GM18861 (cell line): Measurements from ENCODE around the gene NTNG1.
"Not testable (repeated sequence)": the region's sequence is repeated elsewhere in the genome, so short reads cannot be mapped to it uniquely, and the experiment has no call there.

Source experiments
- ATAC-seq: cut with Tn5 transposase; IDR thresholded peaks from one replicate; pipeline ENCODE4 v1.9.1; 2021; ENCODE audit not compliant: unreplicated experiment

NTNG1 gene

GRCh38 chr1:107140703-107141490 lies at the start of gene NTNG1:
TSS of gene NTNG1 (plus strand) at chr1:107141039.
- no peak for ATAC-seq

- no peak for ATAC-seq
These were observed 49.4 kb upstream of the NTNG1 start for GRCh38 chr1:107091418-107091817.

DNA sequence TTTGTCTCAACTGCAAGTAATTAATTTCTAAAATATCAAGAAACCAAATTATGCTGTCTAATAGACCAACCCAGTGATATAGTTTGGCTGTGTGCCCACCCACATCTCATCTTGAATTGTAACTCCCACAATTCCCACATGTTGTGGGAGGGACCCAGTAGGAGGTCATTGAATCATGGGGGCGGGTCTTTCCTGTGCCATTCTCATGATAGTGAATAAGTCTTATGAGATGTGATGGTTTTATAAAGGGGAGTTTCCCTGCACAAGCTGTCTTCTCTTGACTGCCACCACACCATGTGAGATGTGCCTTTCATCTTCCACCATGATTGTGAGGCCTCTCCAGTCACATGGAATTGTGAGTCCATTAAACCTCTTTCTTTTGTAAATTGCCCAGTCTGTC lies 47.4 kb upstream of the NTNG1 start:
- not testable (repeated sequence) for ATAC-seq

DNA sequence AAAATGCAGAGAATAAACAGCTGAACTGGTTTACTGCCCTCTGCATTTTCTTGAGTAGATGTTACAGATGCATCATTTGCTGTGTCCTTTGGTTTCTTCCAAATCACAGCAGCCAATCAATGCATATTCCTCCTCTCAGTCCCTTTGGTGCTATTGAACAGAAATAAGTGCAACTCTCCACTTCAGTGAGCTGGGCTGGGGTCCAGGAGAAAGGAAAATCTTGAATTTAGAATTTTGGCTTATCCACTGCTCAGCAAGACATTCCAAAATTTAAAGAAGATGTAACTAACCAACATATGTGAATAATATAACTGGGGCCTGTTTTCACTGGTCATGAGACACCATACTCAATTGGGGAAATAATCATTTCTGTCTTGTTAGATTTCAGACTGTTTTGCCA lies 45.2 kb upstream of the NTNG1 start:
- ATAC-seq = no peak

DNA sequence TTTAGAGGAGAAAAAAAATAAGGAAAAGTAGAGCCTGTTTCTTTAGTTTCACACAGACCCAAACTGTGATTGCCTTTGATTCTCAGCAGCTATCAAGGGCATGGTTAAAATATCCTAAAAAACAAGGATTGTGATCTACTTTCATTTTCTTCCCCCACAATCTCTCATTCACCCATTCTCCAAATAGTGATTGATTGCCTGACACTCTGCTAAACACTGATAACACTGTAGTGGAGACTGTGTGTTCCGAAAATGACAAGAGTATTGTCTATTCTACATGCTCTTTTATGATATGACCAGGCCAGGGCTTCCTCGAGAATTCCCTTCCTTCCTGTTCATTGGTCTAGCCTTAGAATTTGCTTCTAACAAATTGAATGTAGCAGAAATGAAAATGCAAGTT lies 44.1 kb upstream of the NTNG1 start:
- ATAC-seq = no peak

DNA sequence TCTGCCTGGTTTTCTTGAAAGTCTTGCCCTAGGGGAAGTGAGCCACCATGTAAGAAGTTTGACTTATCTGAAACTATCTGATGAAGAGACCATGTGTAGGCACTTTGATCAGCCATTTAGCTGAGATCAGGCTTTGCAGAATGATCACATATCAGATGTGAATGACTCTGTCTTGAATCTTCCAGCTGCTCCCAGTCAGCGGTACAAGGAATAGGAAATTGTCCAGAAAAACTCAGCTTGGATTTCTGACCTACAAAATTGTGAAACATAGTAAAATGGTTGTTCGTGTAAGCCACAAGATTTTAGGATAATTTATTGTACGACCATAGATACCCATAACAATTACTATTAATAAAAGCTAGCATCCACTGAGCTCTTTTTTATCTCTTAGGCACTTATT lies 41.9 kb upstream of the NTNG1 start:
- ATAC-seq = no peak

DNA sequence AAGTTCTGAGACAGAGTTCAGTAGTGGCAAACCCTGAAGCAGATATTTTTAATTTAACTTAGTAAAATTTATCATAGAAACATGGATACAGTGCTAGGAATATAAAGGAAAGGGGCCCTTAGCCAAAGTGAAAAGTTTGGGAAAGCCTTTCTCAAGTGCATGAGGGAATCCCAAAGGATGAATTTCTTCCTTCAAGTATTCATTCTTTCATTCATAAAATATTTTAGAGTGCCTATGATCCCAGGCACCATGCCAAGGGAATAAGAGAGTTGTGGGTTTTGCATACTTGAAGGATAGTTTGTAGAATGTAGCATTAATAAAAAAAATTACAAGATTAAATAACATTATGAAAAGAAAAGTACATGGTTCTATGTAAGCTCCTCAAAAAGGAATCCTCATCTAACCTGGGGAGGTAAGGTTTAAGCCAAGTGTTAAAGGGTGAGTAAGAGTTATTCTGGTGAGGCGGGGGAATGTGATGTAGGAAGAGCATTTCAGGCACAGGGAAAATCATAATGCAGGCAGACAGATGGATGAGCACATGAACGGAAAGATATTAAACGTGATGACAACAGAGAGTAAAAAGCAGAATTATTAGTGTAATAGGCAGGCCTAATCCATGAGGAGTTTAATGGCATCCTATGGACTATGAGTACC lies 40.4 kb upstream of the NTNG1 start:
- ATAC-seq = no peak

GRCh38 chr1:107105914-107106313 lies 34.9 kb upstream of the NTNG1 start:
- ATAC-seq = no peak

DNA sequence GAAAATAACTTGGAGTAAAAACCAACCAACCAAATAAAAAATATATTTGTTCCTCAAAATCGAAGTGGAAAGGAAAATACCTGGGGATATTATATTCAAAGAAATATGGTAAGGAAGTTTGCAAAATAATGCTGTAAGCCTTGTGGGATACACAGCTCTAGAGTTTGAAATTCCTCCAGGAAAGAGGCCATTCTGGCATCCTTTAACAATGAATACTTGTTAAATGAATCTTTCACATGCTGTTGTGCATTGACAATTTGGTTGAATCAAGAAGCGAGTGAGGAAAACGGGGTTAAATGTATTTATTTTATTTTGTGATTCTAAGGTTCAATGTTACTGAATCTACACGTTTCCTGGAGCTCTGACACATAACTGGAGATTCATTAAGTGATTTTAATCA lies 30.5 kb upstream of the NTNG1 start:
- no peak for ATAC-seq

DNA sequence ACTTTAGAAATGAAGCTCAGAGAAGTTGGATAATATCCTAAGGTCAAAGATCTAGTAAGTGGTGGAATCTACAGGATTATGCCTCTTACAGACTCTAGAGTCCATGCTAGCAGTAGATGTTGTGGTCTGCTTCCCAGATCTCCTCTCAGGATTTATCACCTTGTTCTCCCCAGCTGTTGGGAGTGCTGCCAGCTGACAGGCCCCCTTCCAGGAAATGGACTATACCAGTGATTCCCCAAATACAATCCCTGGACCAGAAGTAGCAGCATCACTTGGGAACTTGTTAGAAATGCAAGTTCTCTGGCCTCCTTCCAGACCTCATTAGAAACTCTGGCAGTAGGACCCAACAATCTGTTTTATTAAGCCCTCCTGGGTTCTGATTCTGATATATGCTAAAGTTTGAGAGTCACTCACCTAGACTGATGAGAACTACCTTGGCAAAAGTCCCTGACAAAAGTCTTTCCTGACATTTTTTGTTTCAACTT lies 24.5 kb upstream of the NTNG1 start:
- no peak for ATAC-seq

DNA sequence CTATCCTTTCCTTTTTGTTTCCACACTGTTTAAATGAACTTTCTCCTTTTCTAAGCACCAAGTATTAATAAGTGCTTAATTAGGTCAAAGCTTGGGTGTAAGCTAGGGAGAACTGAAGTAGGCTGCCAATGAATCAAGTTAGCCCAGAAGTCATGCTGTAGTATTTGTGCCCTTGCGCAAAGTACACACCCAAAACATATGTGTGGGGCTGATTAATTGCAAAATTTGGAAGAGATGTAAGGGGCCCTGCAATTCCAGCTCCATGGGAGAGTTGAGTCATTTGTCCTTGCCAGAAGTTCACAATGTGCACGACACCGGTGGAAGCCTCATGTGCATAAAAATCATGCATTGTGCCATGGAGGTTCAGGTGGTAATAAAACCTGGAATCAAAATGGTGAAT lies 18.6 kb upstream of the NTNG1 start:
- ATAC-seq = no peak

- no peak for ATAC-seq
These were observed 17.1 kb upstream of the NTNG1 start for GRCh38 chr1:107123741-107124140.

DNA sequence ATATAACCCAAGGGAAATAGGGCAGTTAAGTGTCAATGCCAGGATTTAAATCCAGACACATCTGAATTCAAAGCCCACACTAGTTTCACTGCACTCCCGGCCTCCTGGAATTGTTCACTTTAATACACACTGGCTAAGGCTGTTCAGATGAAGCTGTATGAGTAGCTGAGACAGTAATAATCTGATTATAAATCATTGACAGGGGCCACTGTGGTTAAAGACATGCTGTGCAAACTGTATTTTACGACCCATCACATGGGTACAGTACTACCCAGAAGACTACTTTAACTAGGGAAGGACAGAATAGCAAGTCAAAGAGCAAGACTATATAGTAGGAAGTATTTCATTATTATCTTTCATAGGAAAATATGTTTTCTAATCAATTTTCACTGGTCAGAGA lies 16.1 kb upstream of the NTNG1 start:
- no peak for ATAC-seq

- no peak for ATAC-seq
These were observed 8.6 kb upstream of the NTNG1 start for GRCh38 chr1:107132195-107132594.

GRCh38 chr1:107132780-107133179 lies 8.1 kb upstream of the NTNG1 start:
- no peak for ATAC-seq

- no peak for ATAC-seq
These were observed 5.4 kb upstream of the NTNG1 start for GRCh38 chr1:107135463-107135862.

DNA sequence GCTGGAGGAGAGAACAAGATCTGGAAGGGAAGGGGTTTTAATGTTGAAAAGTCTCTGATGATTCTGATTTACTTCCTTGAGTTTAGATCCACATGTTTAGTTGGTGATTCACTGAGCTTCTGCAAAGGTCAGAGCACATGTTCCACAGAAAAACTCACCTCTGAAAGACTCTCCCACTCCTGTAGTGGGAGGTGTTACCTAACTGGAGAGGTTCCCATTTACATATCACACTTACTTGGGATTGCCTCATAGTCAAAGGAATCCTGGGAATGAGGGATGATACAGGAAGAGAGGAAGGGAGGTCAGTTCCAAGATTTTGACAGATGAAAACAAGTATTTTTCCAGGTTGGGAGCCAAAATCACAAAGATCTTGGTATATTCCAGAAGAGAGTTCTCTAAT lies 2.7 kb upstream of the NTNG1 start:
- ATAC-seq = no peak

- no peak for ATAC-seq
These were observed 1.9 kb upstream of the NTNG1 start for GRCh38 chr1:107138767-107139445.

GRCh38 chr1:107139833-107140702 lies 771 bp upstream of the NTNG1 start:
- peak; percentile 40 for ATAC-seq

DNA sequence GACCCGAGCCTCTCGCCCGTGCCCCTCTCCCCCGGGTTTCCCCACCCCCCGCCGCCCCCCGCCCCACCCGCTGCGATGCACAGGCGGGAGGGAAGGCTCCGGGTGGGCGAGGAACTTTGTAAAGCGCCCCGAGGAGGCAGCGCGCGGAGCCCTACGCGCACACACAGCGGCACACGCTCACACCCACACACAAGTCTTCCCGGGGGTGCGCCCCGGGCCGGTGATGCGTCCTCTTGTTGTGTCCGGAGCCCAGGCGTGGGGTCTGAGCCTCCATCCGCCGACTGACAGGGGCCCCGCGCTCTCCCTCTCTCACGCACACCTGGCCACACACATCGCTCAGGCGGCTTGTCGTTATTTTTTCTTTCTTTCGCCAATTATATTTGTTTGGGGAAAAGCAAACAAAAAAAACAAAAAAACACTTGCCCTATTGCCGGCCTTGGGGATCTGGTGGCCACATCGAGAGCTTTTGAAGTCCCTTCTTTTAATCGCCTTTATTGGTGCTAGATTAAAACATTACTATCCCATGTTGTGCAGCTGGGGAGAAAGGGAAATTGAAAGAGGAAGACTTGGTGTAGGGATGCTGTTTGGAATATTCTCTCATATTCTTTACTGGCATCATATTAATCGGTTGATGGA lies 770 bp downstream of the NTNG1 start:
- no peak for ATAC-seq

DNA sequence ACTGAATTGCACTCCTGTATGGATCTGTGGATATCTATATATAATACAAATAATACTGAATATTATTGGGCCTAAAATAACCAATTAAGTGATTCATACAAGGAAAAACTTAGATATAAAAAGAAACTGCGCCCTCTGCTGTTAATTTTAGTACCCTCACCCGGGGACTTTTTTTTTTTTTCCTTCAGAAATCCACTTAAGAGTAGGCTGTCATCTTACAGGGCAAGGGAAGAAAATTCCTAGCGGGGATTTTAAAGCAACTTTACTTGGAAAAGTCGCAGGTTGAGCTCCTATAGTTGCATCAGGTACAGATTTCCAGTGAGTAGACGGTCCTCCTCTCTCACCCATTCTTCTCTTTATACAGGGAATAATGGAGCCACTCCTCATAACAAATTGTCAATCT lies 1.3 kb downstream of the NTNG1 start:
- ATAC-seq = no peak
